Measurements from ENCODE around the gene MKNK2.

DNA sequence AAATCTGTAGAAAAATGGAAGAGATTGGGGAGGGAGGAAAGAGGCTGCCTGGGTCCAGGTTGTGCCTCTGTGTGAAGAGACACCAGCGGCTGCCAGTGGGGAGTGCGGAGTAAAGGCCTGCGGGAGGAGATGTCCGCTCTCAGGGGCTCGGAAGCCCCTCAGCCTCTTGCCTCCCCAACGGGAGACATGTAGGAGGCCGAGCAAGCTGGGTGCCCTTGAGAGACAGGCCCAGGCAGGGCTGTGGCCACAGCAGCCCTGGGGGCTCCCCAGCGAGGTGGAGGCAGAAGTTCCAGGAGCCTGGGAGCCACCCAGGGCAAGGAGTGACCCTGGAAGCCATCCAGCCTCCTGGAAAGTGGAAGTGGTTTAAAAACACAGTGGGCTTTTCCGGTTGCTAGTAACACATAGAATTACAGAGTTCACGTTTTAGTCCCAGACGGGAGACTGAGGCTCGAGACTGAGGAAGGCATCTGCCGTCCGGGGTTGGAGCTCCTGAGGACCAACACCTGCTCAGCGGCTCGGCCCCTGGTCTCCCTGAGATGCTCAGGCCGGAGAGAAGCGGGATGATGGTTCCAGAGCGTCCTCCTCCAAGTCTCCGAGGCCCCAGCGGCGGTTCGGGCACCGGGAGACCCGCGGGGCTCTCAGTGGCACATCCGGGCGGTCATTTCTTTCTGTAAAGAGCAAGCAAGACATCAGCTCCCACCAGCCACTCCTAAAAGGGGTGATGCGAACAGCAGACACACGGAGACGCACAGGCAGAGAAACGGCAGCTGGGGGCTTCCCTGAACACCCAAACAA, 21.9 kb upstream of the MKNK2 start:
- TF ChIP-seq POLR2A (IDR thresholded peaks at IDR 0.05; ENCODE audit: low read length): no peak
- no peak for TF ChIP-seq GATA1 (IDR thresholded peaks at IDR 0.05; ENCODE audit: low read depth, low read length)
